ENCODE results near the gene CD28.

Gene CD28

GRCh38 chr2:203706403-203706802, at the start of gene CD28:
TSS of gene CD28 (plus strand) at chr2:203706639. CDS start at chr2:203706697, 58 bp downstream.
- DNase-seq (ENCODE audit: low read depth in 2 of 2): no peak

- DNase-seq (ENCODE audit: low read depth in 2 of 2): no peak
Observed at GRCh38 chr2:203659331-203660049, 46.9 kb upstream of the CD28 start.

GRCh38 chr2:203660465-203660864, 46.0 kb upstream of the CD28 start:
- DNase-seq (ENCODE audit: low read depth in 2 of 2): no peak

GRCh38 chr2:203661279-203661908, 45.0 kb upstream of the CD28 start:
- no peak for DNase-seq (ENCODE audit: low read depth in 2 of 2)

GRCh38 chr2:203662487-203662886, 44.0 kb upstream of the CD28 start:
- DNase-seq (ENCODE audit: low read depth in 2 of 2): no peak

- DNase-seq (ENCODE audit: low read depth in 2 of 2): no peak
Observed at GRCh38 chr2:203662951-203663350, 43.5 kb upstream of the CD28 start.

GRCh38 chr2:203664029-203664755, 42.2 kb upstream of the CD28 start:
- DNase-seq (ENCODE audit: low read depth in 2 of 2): no peak

GRCh38 chr2:203667838-203668237, 38.6 kb upstream of the CD28 start:
- no peak for DNase-seq (ENCODE audit: low read depth in 2 of 2)

- no peak for DNase-seq (ENCODE audit: low read depth in 2 of 2)
Observed at GRCh38 chr2:203669820-203670219, 36.6 kb upstream of the CD28 start.

- DNase-seq (ENCODE audit: low read depth in 2 of 2): no peak
Observed at GRCh38 chr2:203670939-203671338, 35.5 kb upstream of the CD28 start.

GRCh38 chr2:203671876-203672275, 34.6 kb upstream of the CD28 start:
- DNase-seq (ENCODE audit: low read depth in 2 of 2): no peak

GRCh38 chr2:203672856-203673255, 33.6 kb upstream of the CD28 start:
- DNase-seq (ENCODE audit: low read depth in 2 of 2): no peak

GRCh38 chr2:203673933-203674332, 32.5 kb upstream of the CD28 start:
- no peak for DNase-seq (ENCODE audit: low read depth in 2 of 2)

- DNase-seq (ENCODE audit: low read depth in 2 of 2): no peak
Observed at GRCh38 chr2:203675086-203675485, 31.4 kb upstream of the CD28 start.

GRCh38 chr2:203678971-203679370, 27.5 kb upstream of the CD28 start:
- no peak for DNase-seq (ENCODE audit: low read depth in 2 of 2)

- no peak for DNase-seq (ENCODE audit: low read depth in 2 of 2)
Observed at GRCh38 chr2:203679401-203679800, 27.0 kb upstream of the CD28 start.

GRCh38 chr2:203681978-203682377, 24.5 kb upstream of the CD28 start:
- no peak for DNase-seq (ENCODE audit: low read depth in 2 of 2)

GRCh38 chr2:203682688-203683130, 23.7 kb upstream of the CD28 start:
- DNase-seq (ENCODE audit: low read depth in 2 of 2): no peak

- no peak for DNase-seq (ENCODE audit: low read depth in 2 of 2)
Observed at GRCh38 chr2:203683421-203683820, 23.0 kb upstream of the CD28 start.

- DNase-seq (ENCODE audit: low read depth in 2 of 2): no peak
Observed at GRCh38 chr2:203683932-203684556, 22.4 kb upstream of the CD28 start.

- DNase-seq (ENCODE audit: low read depth in 2 of 2): no peak
Observed at GRCh38 chr2:203685081-203685621, 21.3 kb upstream of the CD28 start.

GRCh38 chr2:203685789-203686420, 20.5 kb upstream of the CD28 start:
- no peak for DNase-seq (ENCODE audit: low read depth in 2 of 2)

All from fibroblast of skin of left quadriceps (primary cell).